IPS-NIHi7 (cell line): Measurements from ENCODE around the gene COCH.
"Not testable (repeated sequence)": the region's sequence is repeated elsewhere in the genome, so short reads cannot be mapped to it uniquely, and the experiment has no call there.

ENCODE experiments used
- DNase-seq: peaks from one replicate; pipeline ENCODE4 v3.0.0; 2012; ENCODE audit warnings: mixed read lengths; ENCODE audit errors: extremely low spot score

The COCH gene

GRCh38 chr14:30925254-30925653 lies 50.9 kb downstream of the COCH start:
- no peak for DNase-seq

GRCh38 chr14:30928462-30928861 lies 54.1 kb downstream of the COCH start:
- no peak for DNase-seq

- DNase-seq: not testable (repeated sequence)
Observed at GRCh38 chr14:30933937-30934336, 59.6 kb downstream of the COCH start.

DNA sequence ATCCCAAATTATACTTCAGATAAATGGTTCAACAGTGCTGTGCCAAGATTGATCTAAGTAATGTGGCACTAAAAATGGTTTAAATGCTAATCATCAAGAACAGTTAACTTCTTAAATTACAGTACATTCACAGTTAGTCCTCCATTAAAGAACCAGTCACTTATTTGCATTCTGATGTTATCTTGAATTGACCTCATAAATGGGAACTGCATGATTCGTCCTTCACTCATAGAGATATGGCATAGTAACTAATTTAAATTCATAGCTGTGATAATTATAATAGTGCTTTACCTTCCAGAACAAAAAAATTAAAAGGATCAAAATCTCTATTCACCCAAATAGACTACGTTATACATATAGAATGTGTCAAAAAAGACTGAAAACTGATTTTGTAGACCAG lies 61.1 kb downstream of the COCH start:
- no peak for DNase-seq

- no peak for DNase-seq
Observed at GRCh38 chr14:30938617-30939016, 64.3 kb downstream of the COCH start.
